Activated gamma-delta T cell (primary cell): ENCODE data around the gene SH3YL1.
A peak's percentile ranks its signal among the peaks of the same experiment; 100 is the strongest.

Source experiments
- DNase-seq: peaks from one replicate; lab custom pipeline; 2025; lab: John Stamatoyannopoulos, UW

Gene SH3YL1

DNA sequence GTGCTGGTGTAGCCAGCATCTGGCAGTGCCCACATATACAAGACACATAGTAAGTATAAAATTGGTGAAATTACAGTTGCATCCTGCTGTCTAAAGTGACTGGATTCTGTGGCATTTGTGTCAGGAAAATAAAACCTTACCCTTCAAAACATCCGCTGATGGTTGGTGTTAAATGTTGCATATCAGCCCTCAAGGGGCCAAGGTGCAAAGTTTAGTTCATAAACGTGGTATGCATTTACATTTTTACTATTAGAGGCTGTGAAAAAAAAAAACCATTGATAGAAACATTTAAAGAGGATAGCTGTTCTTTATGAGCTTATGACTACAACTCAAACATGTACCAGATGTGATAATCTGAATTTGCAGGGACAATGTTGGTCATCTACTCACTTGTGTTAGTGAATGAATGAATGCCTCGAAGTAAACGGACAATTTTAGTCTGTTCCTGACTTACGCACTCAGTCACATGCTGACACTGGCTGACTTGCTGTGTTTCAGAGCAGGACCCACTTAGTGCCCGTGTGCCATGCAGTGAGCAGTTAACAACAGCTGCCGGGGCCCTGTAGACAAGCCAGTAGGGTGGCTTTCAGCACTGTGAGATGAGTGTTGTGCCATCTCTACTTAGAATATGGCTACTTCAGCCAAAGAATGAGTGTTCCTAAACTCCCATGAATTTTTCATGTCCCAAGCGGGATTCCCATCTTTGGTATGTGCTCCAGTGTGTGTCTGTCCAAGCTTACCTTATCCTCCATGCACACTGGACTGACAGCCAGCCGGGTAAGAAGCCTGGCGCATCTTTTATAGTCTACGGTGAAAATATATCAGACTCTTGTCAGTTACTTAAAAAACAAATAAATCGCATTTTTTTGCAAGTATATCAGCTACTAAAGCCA is 18.8 kb upstream of the SH3YL1 start:
- DNase-seq = no peak

DNA sequence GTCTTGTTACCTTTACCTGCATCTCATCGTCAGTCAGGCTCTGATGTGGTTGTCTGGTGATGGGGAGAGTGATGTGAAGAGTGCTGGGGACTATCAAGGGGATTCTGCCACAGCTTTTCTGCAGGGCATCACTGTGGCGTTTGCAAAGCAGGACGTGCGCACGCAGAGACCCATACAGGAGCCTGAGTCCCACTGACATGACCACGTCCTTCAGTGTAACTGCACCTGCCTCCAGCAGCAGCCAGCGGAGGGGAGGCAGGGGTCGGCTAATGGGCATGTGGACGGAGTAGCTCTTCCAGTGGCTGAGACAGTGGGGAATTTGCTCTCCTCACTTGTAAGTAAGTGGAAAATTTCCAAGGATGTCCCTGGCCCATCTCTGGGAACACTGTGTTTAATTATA is 17.5 kb upstream of the SH3YL1 start:
- no peak for DNase-seq

DNA sequence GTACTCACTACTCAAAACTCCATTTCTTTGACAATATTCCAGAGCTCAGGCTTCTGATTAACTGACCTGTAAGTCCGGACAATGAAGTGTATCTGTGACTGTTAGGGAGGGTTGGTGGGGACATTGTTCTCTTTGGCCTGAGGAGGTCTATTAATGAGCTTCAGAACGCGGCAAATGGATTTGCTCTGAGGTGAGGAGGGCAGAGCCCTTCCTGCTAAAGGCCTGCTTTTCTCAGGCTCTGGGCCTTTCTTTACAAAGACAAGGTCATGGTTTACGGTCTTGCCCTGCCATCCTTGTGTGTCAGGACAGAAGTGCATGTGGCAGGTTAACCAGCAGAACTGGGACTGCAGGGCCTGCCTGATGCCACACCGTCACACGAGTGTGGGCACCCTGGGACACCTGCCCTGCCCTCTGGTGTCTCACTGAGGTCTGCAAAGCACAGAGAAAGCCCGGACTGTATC is 16.8 kb upstream of the SH3YL1 start:
- DNase-seq = no peak

DNA sequence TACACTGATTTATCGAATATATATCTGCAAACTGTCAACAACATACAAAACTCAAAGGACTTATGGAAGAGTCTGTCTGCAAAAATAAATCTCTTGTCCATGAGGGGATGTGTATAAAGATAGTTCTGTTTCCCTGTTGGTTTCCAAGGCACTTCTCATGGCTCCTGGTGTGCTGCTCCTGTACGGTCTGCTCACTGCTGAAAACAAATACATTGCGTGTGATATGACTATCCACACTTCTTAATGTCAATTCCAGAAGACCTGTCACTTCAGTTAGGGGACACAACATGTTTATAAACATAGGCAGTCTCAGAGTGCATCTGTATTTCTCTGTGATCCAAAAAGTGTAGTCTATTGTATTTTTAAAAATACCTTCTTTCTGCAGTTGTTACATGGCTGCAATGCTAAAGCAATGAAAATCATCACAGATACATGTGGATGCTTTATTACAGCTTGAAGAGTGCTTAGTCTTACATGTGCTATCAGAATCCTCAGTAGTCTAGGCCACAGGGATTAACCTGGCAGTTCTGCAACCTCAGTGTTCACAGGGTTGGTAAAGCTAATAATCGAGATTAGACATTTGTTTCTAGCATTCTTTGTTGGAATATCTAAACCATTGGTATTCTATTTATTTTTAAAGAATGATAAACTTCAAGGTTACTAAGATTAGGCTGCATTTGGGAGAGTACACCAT is 16.3 kb upstream of the SH3YL1 start:
- DNase-seq = no peak

DNA sequence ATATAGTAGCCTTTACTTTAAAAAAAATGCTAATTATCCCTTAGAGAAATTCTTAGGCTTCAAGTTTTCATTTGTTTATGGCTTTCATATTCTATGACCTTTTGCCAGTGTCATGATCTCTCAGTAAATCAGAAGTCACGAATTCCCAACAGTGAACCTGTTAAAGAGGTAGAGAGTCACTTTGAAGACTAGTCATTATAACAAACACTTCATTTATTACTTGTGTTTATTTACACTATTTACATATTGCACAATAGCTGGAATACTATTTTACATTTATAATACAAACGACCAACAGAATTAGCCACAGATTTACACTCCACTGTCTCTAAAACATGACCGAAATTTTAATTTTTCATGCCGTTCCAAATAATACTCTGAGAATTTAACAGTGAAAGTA is 15.5 kb upstream of the SH3YL1 start:
- DNase-seq = no peak

DNA sequence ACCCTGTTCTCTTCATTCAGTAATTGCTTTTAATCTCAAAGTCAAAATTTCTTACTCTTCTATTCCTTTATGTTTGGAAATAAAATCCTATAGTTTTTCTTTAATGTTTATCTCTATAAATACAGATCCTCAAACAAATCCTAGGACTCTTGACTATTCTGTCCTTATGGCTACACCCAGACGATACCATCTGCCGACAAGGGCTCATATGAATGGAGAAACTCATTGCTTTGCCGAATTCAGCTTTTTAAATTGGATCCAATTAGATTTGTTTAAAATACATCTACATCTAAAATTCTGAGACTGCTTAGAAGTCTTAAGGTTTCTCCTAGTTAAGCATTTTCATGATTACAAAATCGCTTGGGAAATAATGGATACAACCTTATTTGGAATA is 15.1 kb upstream of the SH3YL1 start:
- DNase-seq = no peak

DNA sequence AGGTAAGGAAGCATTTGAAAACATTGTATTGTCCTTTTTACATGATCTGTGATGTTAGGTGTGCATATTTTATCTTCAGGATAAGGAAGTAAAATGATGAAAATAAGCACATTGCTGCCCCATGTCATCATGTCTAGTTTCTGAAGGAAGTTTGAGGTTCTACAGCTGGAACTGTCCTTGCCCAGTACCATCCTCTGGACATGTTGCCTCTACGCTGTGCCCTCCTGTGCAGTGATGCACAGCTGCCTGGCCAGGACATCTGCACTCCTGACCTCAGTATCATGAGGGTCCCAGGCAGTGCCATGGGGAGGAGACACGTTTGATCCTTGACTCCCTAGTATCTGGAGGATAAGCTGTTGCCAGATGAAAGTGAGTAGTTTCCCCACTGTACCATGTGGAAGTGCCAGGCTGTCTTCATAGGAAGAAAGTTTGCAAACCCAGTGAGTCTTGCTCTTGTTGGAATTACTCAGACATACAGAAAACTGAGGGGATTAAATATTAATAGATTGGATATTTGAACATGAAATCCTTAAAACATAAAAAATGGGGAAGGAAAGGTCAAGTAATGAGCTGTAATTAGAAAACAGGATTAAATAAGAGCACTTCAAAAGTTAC is 14.6 kb upstream of the SH3YL1 start:
- no peak for DNase-seq

DNA sequence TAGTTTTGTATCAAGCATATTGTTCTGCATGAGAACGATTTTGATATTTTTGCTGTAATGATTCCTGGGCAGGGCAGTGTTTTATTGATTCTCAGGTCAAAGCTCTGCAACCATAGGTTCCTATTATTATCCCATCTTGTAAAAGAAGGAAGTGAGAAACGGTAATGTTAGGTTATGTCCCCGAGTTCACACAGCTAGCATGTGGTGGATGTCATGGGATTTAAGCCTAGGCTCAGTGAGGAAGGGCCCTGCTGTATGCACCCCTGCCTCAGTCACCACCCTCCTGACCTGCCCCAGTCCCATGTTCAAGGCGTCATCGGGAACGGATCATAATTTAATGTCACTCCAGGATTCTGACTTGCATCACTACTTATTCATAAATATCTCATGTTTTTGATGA is 11.6 kb upstream of the SH3YL1 start:
- DNase-seq = no peak

DNA sequence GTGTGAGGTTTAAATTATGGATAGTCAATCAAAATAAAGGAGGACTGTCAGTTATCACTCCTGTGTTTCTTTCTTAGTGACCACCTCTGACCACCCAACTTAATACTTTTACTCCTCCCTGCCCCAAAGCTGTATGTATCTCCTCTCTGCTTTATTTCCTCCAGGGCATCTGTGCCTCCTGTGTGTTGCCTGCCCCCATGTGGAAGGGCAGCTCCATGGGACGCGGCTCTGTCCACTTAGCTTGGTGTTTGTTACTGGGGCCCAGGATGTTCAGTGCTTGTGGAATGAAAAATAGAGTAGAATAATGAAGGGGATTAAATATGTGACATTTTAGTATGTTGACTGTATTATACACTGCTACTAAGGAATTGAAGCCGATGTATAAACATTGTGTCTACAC is 10.7 kb upstream of the SH3YL1 start:
- DNase-seq = no peak

DNA sequence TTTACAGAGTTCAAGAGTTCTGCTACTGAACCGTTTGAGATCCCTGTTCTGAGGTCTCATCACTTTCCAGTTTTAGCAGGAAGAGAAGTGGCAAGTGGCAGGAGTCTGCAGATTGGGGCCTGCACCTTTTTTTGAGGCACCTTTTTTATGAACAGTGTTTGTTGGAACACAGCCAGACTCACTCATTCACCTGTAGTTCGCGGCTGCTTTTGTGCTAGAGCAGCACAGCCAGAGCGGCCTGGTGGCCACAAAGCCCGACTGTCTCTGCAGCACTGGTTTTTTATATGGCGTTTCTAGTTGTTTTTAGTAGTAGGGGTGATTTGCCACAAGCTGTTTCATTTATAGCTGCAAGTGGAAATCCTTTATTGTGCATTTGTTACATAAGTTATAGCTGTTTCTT is 9.5 kb upstream of the SH3YL1 start:
- DNase-seq = no peak

DNA sequence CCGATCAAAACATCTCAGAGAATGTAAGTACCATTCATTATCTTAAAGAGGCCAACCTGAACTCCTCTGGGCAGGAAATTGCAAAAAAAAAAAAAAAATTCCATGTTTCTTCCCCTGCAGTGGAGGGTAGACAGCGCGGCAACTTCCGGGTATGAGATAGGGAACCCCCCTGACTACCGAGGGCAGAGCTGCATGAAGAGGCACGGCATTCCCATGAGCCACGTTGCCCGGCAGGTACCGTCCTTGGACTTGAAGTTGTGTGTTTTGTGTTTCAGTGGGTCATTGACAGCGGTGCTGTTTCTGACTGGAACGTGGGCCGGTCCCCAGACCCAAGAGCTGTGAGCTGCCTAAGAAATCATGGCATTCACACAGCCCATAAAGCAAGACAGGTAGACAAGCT is 8.1 kb upstream of the SH3YL1 start:
- no peak for DNase-seq

DNA sequence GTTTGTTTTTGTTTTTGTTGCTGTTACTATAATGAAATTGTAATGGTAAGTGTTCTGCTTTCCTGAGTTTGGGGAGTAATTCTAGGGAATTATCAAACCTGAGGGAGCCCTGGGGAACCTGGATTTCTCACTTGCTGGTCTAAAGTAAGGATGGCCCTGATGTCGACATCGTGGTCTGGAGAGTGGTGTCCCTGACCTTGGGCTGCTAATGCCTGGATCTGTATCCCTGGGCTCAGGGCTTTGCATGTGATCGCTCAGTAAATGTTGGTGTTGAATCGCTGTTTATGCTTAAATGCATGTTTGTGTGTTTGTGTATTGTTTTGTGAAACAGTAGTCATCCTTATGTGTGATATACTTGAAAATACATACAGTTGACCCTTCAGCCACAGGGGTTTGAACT is 7.0 kb upstream of the SH3YL1 start:
- no peak for DNase-seq

DNA sequence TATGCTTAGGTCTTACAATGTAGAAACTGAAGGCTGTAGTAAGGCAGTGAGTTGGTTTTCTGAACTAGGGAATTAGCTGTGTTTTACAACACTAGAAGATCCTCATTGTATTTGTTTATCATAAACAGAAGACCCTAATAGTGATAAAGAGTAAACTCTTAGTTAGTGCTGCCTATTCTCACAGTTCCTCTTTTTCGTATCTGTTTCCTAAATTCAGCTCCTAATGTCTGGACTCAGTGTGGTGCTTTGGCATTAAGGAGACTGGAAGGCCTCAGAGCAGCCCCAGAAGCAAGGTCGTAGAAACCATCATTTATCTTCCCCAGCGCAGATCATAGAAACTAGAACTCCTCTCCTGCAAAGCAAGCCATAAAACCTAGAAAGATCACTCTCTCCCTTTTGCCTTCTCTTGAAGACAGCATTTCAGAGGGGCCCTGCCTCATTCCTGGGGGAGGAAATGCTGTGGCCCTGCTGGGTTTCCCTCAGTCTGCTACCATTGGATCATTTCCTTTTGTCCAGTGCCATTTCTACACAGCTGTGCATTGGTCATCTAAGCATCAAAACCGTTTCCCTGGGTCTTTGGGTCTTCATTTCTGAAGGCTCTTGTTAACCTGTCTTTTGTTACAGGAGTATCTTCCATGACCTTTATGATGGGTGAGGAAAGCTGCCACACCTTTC is 5.7 kb upstream of the SH3YL1 start:
- no peak for DNase-seq

DNA sequence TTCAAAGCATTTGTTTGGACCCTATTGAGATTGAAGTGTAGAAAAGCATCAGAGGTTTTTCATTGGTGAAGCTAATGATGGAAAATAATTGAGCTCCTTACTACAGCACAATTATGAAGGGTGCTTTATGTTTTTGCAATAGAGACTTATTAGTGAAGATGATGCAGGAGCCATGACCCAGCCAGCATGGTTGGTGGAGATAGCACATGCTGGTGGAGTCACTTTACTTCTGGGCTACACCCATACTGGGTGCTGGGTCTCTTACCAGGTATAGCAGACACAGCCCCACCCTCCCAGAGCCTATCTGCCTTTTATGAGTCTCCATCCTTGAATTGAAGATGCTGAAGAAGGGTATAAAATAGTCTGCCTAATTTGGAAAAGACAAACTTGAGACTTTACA is 4.5 kb upstream of the SH3YL1 start:
- DNase-seq = no peak

DNA sequence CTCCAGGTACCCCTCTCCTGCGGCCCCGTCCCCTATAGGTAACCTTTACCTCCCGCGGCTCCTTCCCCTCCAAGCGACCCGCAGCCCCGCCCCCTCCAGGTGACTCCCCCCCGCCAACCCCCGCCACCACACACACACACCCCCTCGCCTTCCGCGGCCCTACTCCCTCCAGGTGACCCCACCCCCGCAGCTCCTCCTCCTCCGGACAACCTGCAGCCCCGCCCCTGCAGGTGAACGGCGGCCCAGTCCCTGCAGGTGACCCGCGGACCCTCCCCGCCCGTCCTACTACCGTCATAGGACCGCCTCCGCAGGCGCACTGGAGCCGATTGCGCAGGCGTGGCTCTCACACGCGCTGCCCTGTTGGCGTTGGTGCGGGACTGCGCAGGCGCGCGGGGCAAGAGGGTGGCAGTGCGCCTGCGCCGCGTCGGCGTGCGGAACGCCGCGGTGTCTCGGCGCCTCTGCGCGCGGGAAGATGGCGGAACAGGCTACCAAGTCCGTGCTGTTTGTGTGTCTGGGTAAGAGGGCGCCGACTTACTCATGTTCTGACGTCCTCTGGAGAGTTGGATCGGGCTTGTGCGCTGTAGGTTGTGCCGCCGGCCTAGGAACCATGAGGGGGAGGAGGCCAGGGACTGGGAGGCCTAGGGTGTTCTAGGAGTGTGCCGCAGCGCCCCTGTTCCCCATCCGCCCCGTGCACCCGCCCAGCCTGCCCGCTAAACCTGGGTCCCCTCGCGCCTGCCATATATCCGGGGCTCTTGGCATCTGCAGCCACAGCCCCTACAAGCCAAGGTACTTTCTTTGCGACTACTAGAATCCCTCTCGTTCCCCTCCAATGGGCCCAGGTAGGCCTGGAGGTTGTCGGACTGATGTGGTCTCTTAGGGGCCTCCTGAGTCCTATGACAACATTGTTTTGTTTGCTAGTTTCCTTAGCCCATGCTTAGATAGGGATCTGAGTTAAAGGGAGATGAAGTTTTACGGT is 949 bp upstream of the SH3YL1 start, which contains the start of gene ACP1:
Gene ACP1, plus strand, starts transcription at position 455 of the 976 bp plus-strand sequence. Its CDS starts 18 bp downstream, at position 473.
- DNase-seq = peak; percentile 94

DNA sequence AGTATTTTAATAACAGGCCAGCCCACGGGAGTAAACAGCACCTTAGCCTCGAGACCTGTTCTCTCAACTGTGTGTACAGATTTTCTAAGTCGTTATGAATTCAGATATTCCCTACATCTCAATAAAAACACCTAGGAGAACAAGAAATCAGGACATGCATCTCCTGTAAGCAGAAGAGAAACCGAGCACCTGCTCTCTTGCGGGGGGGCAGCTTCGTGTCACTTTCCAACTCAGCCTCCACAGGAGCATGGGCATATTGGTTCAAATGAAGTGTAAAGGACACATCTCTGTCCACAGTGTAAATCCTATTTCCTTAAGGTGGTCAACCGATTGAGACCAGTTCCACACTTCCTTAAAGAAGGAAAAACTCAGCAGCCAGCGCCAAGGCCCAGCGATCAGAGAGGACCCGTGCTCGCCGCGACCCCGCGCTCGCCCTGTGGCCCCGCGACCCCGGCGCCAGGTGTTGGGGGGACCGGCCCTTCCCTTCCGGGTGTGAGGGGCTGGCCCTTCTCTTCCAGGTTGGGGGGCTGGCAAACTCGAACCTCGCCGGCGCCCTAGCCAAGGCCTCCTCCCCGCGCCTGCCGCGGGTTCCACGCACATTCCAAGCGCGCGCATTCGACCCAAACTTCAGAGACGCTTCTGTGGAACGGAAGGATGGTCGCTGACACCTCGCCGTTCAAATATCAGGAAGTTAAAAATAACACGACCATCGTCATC is 652 bp downstream of the SH3YL1 start:
- DNase-seq = no peak

DNA sequence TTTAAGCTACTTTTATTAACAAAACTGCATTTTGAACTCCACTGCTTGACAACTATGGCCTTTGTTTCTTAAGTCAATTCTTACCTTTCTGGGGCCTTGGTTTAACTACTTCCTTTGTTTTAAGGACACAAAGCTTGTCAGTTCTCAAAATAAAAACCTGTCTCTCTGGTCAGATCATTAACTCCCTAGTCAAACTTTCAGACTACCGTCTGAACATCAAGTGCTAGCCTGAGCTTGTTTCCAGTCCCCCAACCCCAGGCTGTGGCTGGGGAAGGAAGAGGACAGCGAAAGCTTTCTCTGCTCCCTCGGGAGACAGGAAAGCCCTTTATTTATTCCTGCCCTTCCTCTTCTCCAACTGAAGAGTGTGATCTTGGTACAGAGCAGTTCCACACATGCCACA is 1.7 kb downstream of the SH3YL1 start:
- no peak for DNase-seq

DNA sequence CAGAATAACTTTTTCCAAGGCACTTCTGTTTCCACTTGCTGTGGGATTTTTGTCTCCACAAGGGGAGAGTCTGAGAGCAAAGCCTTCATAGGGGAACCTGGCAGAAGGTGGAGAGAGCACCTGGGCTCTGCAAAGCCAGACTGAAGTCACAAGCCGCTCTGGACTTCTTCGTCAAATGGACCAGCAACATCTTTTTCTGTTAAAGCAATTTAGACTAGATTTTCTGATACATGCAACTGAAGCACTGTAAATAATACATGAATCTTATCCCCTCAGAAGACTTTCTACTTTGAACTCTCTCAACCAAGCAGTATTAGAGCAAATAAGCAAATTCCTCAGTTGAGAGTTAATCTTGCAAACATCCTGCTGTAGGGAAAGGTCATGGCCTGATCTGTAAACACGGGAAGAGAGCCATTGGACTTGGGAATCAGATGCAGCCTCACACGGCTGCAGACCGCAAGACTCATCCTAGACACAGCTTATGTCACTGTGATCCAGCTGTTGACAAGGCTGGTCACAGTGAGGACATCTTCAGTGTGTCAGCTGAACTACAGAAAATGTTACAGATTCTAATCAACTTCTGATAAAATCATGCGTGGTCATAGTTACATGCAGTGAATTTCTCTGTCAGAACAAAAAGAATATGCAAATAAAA is 3.2 kb downstream of the SH3YL1 start:
- no peak for DNase-seq

DNA sequence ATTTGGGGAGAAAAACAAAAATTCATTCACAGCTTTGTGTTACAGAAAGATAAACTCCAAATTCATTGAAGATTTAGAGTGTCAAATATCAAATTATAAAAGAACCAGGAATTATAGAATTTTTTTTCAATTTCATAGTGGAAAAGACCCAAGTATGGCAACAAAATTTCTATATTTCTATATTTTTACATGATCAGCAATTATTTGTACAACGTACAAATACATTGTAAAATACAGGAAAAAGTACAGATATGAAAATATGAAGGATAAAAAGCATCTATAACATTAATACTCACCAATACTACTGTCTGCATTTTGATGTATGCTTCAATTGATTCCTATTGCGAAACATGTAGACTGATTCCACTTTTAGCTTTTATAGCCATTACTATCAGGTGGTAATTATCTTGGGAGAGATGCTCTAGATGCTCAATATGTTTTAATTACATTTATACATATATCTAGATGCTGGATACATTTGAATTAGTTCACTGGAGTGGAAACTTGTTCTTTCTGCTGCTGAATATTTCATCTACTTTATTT is 4.0 kb downstream of the SH3YL1 start:
- DNase-seq = no peak

DNA sequence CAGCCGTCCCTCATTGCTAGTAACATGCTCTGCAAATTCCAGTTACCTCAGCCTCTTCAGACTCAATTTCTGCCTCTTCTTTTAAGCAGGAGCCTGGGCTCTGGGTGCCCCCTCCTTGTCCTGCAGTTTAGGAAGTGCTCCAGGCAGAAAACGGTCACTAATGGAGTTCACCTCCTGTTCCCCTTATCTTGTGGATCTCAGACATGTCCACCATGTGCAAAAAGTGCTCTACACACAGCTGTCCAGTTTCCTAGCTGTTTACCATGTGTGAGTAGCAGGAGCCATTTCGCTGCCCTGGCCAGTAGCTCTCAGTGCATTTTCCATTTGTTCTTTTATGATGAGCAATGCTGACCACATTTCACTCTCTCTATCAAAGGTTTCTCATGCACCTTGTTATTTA is 4.9 kb downstream of the SH3YL1 start:
- no peak for DNase-seq
